Kidney capillary endothelial cell (primary cell): ENCODE results near the gene NOD2.

ENCODE experiments used
- DNase-seq: peaks from one replicate; pipeline ENCODE4 v3.0.0-alpha.2; 2018; ENCODE audit warnings: low spot score

The NOD2 gene

DNA sequence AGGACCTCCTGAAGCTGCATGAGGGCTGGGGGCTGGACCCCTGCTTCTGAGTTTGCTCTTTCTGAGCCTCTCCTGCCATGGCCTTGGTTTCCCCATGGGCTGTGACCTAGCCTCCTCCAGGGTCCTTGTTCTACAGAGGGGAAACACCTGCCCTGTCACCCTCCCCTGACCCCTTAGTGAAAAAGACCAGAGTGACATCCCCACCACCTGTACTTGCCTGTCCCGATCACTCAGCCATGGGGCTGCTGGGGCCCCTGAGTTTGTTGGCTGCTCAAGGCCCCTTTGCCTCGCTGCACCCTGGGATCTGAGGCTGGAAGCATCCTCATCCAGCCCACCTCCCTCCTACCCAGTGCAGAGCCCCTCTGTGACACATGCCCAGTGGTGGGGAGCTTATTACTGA is 800 bp downstream of the NOD2 start:
- no peak for DNase-seq

GRCh38 chr16:50695017-50696000 is 1.9 kb downstream of the NOD2 start:
- no peak for DNase-seq

GRCh38 chr16:50696126-50696525 is 2.7 kb downstream of the NOD2 start:
- no peak for DNase-seq

DNA sequence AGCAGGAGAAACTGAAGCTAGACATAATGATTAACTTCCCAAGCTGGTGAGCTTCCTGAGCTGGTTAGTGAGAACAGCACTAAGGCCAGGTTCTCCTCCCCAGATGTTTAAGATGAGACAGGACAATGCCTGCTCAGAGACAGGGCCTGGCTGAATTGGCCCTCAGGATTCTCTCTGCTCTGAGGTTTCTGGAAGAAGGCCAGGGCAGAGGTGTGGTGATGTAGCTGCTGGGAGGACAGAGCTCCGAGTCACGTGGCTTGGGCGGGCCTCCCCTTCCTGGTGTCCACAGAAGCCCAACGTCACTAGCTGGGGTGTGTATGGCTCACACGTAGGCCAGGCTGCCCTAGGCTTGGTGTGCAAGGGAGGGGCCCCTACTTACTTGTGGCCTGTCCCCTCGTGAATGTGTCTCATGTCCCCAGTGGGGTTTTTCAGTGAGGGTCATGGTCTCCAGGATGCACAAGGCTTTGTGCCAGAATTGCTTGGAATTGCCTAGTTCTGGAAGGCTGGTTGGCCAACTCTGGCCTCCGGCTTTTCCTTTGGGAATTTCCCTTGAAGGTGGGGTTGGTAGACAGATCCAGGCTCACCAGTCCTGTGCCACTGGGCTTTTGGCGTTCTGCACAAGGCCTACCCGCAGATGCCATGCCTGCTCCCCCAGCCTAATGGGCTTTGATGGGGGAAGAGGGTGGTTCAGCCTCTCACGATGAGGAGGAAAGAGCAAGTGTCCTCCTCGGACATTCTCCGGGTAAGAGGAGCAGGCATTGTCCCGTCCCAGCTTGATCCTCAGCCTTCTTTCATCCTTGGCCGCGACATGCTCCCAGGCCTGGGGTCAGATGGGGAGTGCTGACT is 3.4 kb downstream of the NOD2 start:
- no peak for DNase-seq

DNA sequence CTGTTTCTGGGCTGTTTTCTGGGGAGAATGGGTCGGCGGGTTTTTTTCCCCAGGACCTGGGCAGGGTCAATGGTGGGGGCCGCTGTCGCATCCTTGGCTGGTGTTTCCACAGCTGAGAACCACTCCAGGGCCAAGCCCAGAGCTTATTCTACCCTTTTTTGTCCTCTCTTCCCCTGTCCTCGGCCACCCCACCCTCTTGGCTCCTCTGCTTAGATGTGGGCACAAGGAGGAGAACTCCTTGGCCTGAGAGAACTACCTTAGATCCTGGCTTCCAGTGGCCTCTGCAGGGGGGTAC is 4.0 kb downstream of the NOD2 start:
- no peak for DNase-seq

DNA sequence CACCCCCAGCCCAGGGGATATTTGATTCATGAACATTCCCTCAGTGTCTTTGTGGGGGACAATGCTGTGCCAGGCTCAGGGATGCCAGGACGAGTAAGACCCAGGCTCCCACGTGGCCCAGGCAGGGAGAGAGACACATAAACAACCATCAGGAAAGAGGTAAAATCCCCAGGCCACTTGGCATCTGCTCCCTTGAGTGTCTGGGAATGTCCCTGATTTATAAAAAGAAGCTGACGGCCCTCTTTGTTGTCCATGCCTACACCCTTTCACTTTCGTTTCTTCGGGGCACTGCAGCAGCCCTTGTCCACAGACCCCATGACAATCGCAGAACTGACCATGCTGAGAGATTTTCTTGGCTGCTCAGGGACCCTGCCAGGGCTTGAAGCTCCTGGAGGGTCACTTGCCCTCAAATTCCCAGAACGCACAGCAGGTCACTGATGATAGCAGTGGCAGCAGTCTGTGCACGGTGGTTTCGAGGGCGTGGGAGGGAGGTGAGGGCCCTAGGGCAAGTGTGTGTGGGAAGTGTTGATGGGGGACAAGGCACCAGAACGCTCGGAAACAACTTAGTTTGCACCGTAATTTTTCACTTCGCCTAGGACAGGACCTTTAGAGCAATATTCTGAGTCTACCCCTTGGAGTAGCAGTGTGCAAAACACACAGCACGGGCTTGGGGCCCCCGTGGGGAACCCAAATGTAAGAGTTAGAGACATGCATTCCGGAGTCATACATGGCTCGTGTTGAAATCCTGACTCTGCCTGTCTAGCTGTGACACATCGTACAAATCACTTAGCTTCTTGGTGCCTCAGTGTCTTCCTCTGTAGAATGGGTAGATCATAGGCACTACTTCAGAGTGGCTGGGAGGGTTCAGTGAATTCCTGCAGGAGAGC is 4.7 kb downstream of the NOD2 start:
- DNase-seq = no peak

DNA sequence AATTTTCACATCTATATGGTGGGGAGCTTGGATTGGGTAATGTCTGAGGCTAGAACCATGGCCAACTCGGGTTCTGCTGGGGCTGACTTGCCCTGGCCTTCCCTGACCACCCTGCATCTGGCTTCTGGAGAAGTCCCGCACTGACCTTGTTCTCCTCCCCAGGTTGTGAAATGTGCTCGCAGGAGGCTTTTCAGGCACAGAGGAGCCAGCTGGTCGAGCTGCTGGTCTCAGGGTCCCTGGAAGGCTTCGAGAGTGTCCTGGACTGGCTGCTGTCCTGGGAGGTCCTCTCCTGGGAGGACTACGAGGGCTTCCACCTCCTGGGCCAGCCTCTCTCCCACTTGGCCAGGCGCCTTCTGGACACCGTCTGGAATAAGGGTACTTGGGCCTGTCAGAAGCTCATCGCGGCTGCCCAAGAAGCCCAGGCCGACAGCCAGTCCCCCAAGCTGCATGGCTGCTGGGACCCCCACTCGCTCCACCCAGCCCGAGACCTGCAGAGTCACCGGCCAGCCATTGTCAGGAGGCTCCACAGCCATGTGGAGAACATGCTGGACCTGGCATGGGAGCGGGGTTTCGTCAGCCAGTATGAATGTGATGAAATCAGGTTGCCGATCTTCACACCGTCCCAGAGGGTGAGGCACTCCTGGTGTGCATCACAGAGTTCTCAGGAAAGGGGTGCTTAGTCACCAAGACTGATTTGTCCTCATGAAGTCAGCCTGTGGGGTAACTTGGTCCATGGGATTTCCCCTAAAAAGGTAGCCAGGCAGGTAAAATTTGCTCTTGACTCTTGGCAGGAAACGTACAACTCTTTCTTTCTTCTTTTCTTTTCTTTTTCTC is 6.1 kb downstream of the NOD2 start:
- DNase-seq = no peak

GRCh38 chr16:50702725-50703124 is 9.3 kb downstream of the NOD2 start:
- no peak for DNase-seq

GRCh38 chr16:50704245-50704644 is 10.8 kb downstream of the NOD2 start:
- DNase-seq = no peak

- no peak for DNase-seq
Measured at GRCh38 chr16:50705436-50706110, 12.2 kb downstream of the NOD2 start.

- DNase-seq = no peak
Measured at GRCh38 chr16:50706250-50706649, 12.8 kb downstream of the NOD2 start.

DNA sequence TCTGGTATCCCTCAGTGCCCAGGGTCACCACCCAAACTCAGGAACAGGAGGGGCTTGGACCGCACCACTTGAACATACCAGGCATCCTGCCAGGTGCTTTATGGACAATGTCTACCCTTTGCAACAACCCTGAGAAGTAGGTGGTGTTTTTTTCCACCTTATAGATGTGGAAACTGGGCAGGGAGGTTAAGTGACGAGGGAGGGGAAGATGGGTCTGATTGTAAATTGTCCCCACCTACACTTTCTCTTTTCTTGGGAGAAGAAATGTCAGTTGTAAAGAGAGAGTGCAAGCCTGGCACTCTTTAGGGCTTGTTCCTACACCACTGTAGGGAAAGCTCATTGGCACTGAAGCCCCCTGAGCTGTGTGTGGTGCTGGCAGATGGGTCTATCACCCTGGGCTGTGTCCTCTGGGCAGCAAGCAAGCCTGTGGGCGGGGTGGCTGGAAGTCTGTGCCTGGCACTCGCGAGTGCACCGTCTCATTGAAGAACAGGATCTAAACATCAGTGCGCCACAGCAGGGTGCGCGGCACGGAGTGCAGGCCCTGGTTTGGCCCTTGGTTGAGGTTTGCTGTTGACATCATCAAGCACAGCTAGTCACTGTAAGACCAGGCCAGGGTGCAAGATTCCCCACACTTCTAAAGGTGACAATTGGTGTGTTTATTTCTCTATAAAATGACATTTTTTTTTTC is 15.1 kb downstream of the NOD2 start:
- no peak for DNase-seq

GRCh38 chr16:50709061-50709684 is 15.8 kb downstream of the NOD2 start:
- no peak for DNase-seq

DNA sequence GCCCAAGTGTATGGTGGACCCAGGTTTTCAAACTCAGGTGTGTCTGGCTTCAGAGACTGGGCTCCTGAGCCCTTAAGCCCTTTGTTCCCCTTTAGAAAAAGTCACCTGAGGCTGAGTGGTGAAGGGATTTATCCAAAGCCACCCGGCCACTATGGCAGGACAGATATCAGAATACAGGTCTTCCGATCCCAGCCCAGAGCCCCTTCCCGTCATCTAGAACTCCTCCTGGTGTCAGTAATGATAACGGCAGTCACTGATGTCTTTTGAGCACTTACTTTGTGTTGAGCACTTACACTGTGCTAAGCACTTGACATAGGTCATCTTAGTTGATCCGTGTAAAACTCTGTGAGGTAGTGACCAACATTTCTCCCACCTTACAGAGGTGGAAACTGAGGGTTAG is 16.6 kb downstream of the NOD2 start:
- no peak for DNase-seq

DNA sequence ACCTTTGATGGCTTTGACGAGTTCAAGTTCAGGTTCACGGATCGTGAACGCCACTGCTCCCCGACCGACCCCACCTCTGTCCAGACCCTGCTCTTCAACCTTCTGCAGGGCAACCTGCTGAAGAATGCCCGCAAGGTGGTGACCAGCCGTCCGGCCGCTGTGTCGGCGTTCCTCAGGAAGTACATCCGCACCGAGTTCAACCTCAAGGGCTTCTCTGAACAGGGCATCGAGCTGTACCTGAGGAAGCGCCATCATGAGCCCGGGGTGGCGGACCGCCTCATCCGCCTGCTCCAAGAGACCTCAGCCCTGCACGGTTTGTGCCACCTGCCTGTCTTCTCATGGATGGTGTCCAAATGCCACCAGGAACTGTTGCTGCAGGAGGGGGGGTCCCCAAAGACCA is 17.6 kb downstream of the NOD2 start:
- DNase-seq = no peak

GRCh38 chr16:50711862-50712559 is 18.6 kb downstream of the NOD2 start:
- no peak for DNase-seq

GRCh38 chr16:50712560-50712898 is 19.1 kb downstream of the NOD2 start:
- no peak for DNase-seq

DNA sequence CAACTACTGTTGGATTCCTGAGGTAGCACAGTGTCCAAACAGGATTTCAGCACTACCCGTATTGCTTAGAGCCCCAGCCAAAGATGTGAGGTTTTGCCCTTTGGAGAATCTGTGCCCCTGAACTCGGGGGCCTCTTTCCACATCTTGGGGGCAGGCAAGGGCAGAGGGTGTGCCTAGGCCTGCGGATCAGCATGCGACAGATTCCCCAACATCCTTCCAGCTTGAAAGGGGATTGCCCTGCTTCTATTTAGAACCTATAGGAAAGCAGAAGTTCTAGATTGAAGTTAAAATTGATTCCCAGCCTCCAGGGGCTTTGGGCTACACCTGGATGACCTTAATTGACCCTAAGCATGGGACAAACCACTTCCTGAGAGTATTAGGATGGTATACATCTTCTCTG is 19.6 kb downstream of the NOD2 start:
- DNase-seq = no peak

DNA sequence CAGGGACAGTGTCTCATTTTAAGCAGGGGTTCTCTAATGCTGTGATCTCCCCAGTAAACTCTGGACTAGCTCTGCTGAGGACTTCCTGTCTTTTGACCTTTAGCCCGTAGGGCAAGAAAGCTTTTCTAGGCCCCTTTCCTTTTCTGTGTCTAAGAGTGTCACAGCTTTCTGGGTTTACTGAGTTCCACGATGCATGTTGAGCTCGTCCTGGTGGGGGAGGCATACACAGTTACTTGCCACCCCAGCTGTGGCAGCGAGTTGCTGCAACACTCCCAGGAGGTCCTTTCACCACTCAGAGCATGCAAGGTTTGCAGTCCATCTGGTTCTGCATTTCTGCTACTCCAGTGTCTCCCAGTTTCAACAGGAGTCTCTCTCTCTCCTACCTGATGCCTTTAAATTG is 23.7 kb downstream of the NOD2 start:
- no peak for DNase-seq
